Lower leg skin (tissue), 3 donors: ENCODE measurements around the gene ADAM17.
"Not testable (repeated sequence)": the region's sequence is repeated elsewhere in the genome, so short reads cannot be mapped to it uniquely, and the experiment has no call there.

Experiments
- CTCF ChIP-seq, 3 donors: fragments of 450-650 bp; IDR thresholded peaks; one replicate each; pipeline ENCODE4 v1.5.1; 2016; ENCODE audit warnings: antibody characterized with exemption in 3 of 3, mild to moderate bottlenecking in 3 of 3, moderate library complexity in 2 of 3
- POLR2A ChIP-seq, 2 donors: fragments of 450-650 bp; IDR thresholded peaks; one replicate each; pipeline ENCODE4 v1.6.1; 2016 to 2017; ENCODE audit warnings: antibody characterized with exemption in 2 of 2, mild to moderate bottlenecking in 1 of 2, moderate library complexity in 1 of 2

DNA sequence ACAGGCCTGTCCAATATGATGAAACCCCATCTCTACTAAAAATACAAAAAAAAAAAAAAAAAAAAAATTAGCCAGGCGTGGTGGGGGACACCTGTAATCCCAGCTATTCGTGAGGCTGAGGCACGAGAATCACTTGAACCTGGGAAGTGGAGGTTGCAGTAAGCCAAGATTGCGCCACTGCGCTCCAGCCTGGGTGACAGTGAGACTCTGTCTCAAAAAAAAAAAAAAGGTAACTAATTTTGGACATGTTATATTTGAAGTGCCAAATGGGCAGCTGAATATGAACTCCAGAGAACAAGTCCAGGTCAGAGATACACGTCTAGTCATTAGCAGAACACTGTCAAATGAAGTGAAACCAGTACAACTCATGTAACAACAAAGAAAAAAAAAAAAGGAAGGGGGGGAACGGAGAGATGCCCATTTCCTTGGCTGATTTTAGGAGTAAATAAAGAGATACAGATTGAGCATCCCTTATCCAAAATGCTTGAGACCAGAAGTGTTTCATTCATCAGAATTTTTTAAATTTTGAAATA lies 4.7 kb downstream of the ADAM17 start:
- TF ChIP-seq CTCF, POLR2A (IDR thresholded peaks at IDR 0.05): not testable (repeated sequence)
